Spinal cord (tissue), 10 donors: ENCODE results near the gene FAM240A. TPM values are rescaled to one million over a fixed set of nuclear protein-coding genes. Genes with fewer than 3 reads are reported as not detected.

Source experiments
- DNase-seq, 6 donors: peaks; one replicate each; pipeline versions ENCODE4 v3.0.0 to v3.0.0-alpha.2; 2013 to 2015; ENCODE audit warnings: low spot score in 6 of 6, low read depth in 4 of 6
- H3K27ac ChIP-seq: one replicate; pipeline ENCODE4 v1.5.1; 2013; ENCODE audit warnings: low read depth, low read length, control low read depth
- H3K27me3 ChIP-seq: one replicate; pipeline ENCODE4 v1.6.1; 2013; ENCODE audit warnings: low read length; ENCODE audit not compliant: control insufficient read depth, insufficient read depth
- H3K36me3 ChIP-seq: one replicate; pipeline ENCODE4 v1.6.1; 2013; ENCODE audit warnings: low read length; ENCODE audit not compliant: control insufficient read depth, insufficient read depth
- H3K4me1 ChIP-seq: one replicate; pipeline ENCODE4 v1.6.1; 2013; ENCODE audit warnings: low read length; ENCODE audit not compliant: control insufficient read depth, insufficient read depth
- H3K4me3 ChIP-seq: one replicate; pipeline ENCODE4 v1.5.1; 2013; ENCODE audit warnings: low read depth, low read length, control low read depth
- H3K9me3 ChIP-seq: one replicate; pipeline ENCODE4 v1.6.1; 2013; ENCODE audit warnings: low read length; ENCODE audit not compliant: control insufficient read depth, insufficient read depth
- WGBS: methylation state at CpG from one replicate; pipeline ENCODE4 v1.1.5; 2013; ENCODE audit warnings: missing lambda C conversion rate; ENCODE audit not compliant: insufficient coverage; 5-methylcytosine and 5-hydroxymethylcytosine counted together
- polyA plus RNA-seq, 2 donors: library from polyadenylated mRNA; unstranded; fragments of 120-200 nt; gene quantifications; one replicate each; pipeline ENCODE4 v1.2.1, GENCODE V29; 2013; ENCODE audit not compliant: insufficient read length in 2 of 2
- total RNA-seq, 2 donors: library from RNA; depleted of rRNA in 1 of 2; stranded (reverse); fragments of 120-200 nt in 1 of 2; fragments of >200 nt in 1 of 2; gene quantifications; one replicate each; pipeline versions ENCODE4 v1.2.3 to v1.2.4, GENCODE V29; 2013 to 2014
- donor health status: healthy.

The FAM240A gene
- total and polyA plus RNA-seq, 4 donors, result not detected

- H3K27me3 ChIP-seq, result no peaks in the 10 kb centered on the region
- DNase-seq, result peak in 1 of 6 donors; percentile 14
- H3K9me3 ChIP-seq, result no peaks in the 10 kb centered on the region
- no peak overlapping the region for H3K4me3 ChIP-seq
- H3K36me3 ChIP-seq, result no peaks in the 10 kb centered on the region
- WGBS, result 68% methylated on average over 9 of the region's 9 CpGs
- H3K27ac ChIP-seq, result no peak overlapping the region
- peaks cover 42% of the 10 kb centered on the region for H3K4me1 ChIP-seq
Observed at GRCh38 chr3:46665763-46666452, 53.6 kb downstream of the FAM240A start.

- Histone ChIP-seq H3K36me3 (no peaks in the 10 kb centered on the region), H3K4me1 (peaks cover 39% of the 10 kb centered on the region)
Observed at GRCh38 chr3:46666453-46666845, 54.1 kb downstream of the FAM240A start.

GRCh38 chr3:46667061-46667621, 54.8 kb downstream of the FAM240A start:
- Histone ChIP-seq H3K4me3 (no peak overlapping the region), H3K9me3 (no peaks in the 10 kb centered on the region), H3K27me3 (no peaks in the 10 kb centered on the region), H3K27ac (no peak overlapping the region), H3K36me3 (no peaks in the 10 kb centered on the region), H3K4me1 (peaks cover 35% of the 10 kb centered on the region)
- DNase-seq, result no peak
- 74% methylated on average over 8 of the region's 8 CpGs for WGBS

More at GRCh38 chr3:46666453-46666845, 54.1 kb downstream of the FAM240A start:
- H3K4me3 ChIP-seq, result no peak overlapping the region
- no peaks in the 10 kb centered on the region for H3K9me3 ChIP-seq
- no peaks in the 10 kb centered on the region for H3K27me3 ChIP-seq
- 56% methylated on average over 7 of the region's 7 CpGs for WGBS
- DNase-seq, result no peak
- H3K27ac ChIP-seq, result no peak overlapping the region

GRCh38 chr3:46667657-46668056, 55.3 kb downstream of the FAM240A start:
- Histone ChIP-seq H3K9me3 (no peaks in the 10 kb centered on the region), H3K4me1 (peaks cover 30% of the 10 kb centered on the region), H3K36me3 (no peaks in the 10 kb centered on the region), H3K4me3 (no peak overlapping the region), H3K27ac (no peak overlapping the region), H3K27me3 (no peaks in the 10 kb centered on the region)
- no peak for DNase-seq
- 95% methylated on average over 9 of the region's 9 CpGs for WGBS

- Histone ChIP-seq H3K9me3 (no peaks in the 10 kb centered on the region), H3K4me3 (no peak overlapping the region), H3K36me3 (no peaks in the 10 kb centered on the region), H3K4me1 (peaks cover 25% of the 10 kb centered on the region), H3K27me3 (no peaks in the 10 kb centered on the region), H3K27ac (no peak overlapping the region)
- no peak for DNase-seq
- 76% methylated on average over 8 of the region's 8 CpGs for WGBS
Observed at GRCh38 chr3:46668116-46668515, 55.8 kb downstream of the FAM240A start.

GRCh38 chr3:46668591-46668990, 56.3 kb downstream of the FAM240A start:
- H3K9me3 ChIP-seq, result no peaks in the 10 kb centered on the region
- H3K27me3 ChIP-seq, result no peaks in the 10 kb centered on the region
- WGBS, result 93% methylated on average over 1 of the region's 2 CpGs
- H3K36me3 ChIP-seq, result no peaks in the 10 kb centered on the region
- peaks cover 21% of the 10 kb centered on the region for H3K4me1 ChIP-seq
- no peak overlapping the region for H3K4me3 ChIP-seq
- no peak overlapping the region for H3K27ac ChIP-seq
- no peak for DNase-seq

GRCh38 chr3:46669191-46669999, 57.1 kb downstream of the FAM240A start:
- DNase-seq, result no peak
- H3K27me3 ChIP-seq, result no peaks in the 10 kb centered on the region

GRCh38 chr3:46670000-46670890, 57.9 kb downstream of the FAM240A start:
- 72% methylated on average over 8 of the region's 17 CpGs for WGBS
- peaks cover 9% of the 10 kb centered on the region for H3K4me1 ChIP-seq
- DNase-seq, result no peak
- H3K27ac ChIP-seq, result no peak overlapping the region
- H3K36me3 ChIP-seq, result no peaks in the 10 kb centered on the region
- H3K9me3 ChIP-seq, result no peaks in the 10 kb centered on the region
- no peak overlapping the region for H3K4me3 ChIP-seq
- H3K27me3 ChIP-seq, result no peaks in the 10 kb centered on the region

More at GRCh38 chr3:46669191-46669999, 57.1 kb downstream of the FAM240A start:
- H3K9me3 ChIP-seq, result no peaks in the 10 kb centered on the region
- WGBS, result 91% methylated on average over 9 of the region's 9 CpGs
- H3K27ac ChIP-seq, result no peak overlapping the region
- H3K36me3 ChIP-seq, result no peaks in the 10 kb centered on the region
- H3K4me3 ChIP-seq, result no peak overlapping the region
- peaks cover 13% of the 10 kb centered on the region for H3K4me1 ChIP-seq

- 78% methylated on average over 4 of the region's 4 CpGs for WGBS
- no peak overlapping the region for H3K4me3 ChIP-seq
- no peaks in the 10 kb centered on the region for H3K9me3 ChIP-seq
- H3K36me3 ChIP-seq, result no peaks in the 10 kb centered on the region
- H3K4me1 ChIP-seq, result peaks cover 11% of the 10 kb centered on the region
- DNase-seq, result no peak
- H3K27ac ChIP-seq, result no peak overlapping the region
- H3K27me3 ChIP-seq, result no peaks in the 10 kb centered on the region
Observed at GRCh38 chr3:46670891-46671427, 58.6 kb downstream of the FAM240A start.
